Skeletal muscle cell (primary cell): ENCODE measurements around the gene TERT.
"Not testable (repeated sequence)": the region's sequence is repeated elsewhere in the genome, so short reads cannot be mapped to it uniquely, and the experiment has no call there.

ENCODE experiments used
- DNase-seq: peaks from one replicate; pipeline ENCODE4 v3.0.0-alpha.2; 2010; ENCODE audit warnings: low read depth
- H3K4me3 ChIP-seq: 2 replicates; pipeline ENCODE4 v1.5.1; 2011; ENCODE audit warnings: low read depth, mild to moderate bottlenecking, control low read depth, low read length, moderate library complexity

Gene TERT

DNA sequence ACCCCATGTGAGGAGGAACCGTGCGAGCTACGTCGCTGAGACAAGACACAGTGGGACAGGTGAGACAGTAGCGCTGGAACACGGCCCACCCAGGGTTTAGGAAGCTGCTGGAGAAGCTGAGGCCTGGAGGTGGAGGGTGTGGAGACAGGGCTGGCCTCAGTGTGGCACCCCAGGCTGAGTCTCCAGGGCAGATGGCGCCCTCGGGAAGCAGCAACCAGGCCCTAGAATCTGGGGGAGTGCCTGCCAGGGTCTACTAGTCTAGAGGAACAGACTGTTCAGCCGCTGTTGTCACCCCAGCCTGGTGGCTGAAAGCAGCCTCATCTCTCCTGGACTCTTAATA is 4.6 kb upstream of the TERT start:
- no peak overlapping the region for H3K4me3 ChIP-seq
- no peak for DNase-seq

GRCh38 chr5:1298723-1299510 is 4.0 kb upstream of the TERT start:
- no peak overlapping the region for H3K4me3 ChIP-seq
- DNase-seq, result no peak

DNA sequence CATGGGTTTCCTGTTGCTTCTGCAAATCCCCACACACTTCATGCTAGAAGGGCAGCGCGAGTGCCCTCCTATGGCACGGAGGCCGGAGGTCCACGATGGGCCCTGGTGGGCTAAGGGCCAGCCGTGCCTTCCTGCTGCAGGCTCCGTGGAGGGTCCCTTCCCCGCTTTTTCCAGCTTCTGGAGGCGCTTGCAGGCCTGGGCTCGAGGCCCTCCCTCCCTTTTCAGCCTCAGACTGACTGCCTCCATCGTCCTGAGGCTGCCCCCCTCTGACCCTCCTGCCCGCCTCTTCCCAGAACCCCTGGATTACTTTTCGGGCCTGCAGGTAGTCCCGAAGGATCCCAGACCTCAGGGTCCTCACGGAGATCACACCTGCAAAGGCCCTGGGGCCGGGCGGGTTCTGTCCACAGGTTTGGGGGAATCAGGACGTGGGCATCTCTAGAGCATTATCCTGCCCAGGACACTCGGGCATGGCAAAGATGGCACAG is 3.2 kb upstream of the TERT start:
- no peak for DNase-seq

DNA sequence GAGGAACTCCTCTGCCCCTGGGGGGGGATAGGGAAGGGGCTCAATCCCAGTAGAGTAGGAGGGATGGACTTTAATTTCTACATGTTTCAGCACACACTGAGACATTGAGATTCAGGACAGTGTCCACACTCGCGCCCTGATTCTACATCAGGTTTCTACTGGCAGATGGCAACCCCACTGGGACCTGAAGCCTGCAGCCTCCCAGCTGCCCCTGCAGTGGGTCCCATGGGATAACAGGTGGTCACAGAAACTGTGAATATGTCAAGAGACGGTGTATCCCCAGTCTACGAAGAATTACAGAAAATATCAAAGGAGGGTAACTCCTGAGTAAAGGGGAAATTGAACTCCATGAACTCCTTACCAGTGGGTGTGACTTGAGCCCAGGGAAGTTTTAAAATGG is 2.4 kb upstream of the TERT start:
- no peak for DNase-seq
- H3K4me3 ChIP-seq, result no peak overlapping the region

More for the DNA sequence above, 3.2 kb upstream of the TERT start:
- no peak overlapping the region for H3K4me3 ChIP-seq

- no peak overlapping the region for H3K4me3 ChIP-seq
- DNase-seq, result no peak
Measured at GRCh38 chr5:1295650-1296037, 776 bp upstream of the TERT start.

- H3K4me3 ChIP-seq, result no peak overlapping the region
- no peak for DNase-seq
Measured at GRCh38 chr5:1294206-1294834, 548 bp downstream of the TERT start.

DNA sequence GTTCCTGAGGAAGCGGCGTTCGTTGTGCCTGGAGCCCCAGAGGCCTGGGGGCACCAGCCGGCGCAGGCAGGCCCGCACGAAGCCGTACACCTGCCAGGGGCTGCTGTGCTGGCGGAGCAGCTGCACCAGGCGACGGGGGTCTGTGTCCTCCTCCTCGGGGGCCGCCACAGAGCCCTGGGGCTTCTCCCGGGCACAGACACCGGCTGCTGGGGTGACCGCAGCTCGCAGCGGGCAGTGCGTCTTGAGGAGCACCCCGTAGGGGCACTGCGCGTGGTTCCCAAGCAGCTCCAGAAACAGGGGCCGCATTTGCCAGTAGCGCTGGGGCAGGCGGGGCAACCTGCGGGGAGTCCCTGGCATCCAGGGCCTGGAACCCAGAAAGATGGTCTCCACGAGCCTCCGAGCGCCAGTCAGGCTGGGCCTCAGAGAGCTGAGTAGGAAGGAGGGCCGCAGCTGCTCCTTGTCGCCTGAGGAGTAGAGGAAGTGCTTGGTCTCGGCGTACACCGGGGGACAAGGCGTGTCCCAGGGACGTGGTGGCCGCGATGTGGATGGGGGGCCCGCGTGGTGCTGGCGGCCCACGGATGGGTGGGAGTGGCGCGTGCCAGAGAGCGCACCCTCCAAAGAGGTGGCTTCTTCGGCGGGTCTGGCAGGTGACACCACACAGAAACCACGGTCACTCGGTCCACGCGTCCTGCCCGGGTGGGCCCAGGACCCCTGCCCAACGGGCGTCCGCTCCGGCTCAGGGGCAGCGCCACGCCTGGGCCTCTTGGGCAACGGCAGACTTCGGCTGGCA is 1.3 kb downstream of the TERT start:
- DNase-seq, result no peak
- H3K4me3 ChIP-seq, result no peak overlapping the region

- DNase-seq, result no peak
- H3K4me3 ChIP-seq, result no peak overlapping the region
Measured at GRCh38 chr5:1292846-1293415, 1.9 kb downstream of the TERT start.

DNA sequence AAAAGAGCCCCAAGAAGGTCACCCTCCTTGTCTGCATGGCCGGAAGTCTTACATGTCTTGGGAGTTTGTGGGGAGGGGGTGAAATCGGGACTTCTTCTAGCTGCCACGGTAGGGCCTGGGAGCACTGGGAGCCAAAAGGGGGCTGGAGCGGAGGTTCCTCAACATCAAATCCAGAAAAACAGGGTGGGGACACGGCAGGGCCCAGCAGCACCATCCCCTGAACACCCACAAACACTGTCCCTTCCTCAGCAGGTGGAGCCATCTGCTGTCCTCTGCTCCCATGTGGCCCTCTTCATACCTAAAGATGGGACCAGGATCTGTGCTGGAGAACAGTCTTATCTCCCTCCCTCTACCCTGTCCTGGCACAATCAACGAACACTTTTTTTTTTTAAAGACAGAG is 2.7 kb downstream of the TERT start:
- DNase-seq, result no peak

GRCh38 chr5:1291611-1292080 is 3.2 kb downstream of the TERT start:
- H3K4me3 ChIP-seq, result no peak overlapping the region
- no peak for DNase-seq

More for the DNA sequence above, 2.7 kb downstream of the TERT start:
- H3K4me3 ChIP-seq, result no peak overlapping the region

DNA sequence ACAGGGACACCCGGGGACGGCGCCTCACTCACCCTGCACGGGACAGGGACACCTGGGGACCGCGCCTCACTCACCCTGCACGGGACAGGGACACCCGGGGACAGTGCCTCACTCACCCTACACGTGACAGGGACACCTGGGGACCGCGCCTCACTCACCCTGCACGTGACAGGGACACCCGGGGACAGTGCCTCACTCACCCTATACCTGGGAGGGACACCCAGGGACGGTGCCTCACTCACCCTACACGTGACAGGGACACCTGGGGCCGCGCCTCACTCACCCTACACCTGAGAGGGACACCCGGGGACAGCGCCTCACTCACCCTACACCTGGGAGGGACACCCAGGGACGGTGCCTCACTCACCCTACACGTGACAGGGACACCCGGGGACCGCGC is 3.9 kb downstream of the TERT start:
- not testable (repeated sequence) for DNase-seq, H3K4me3 ChIP-seq

DNA sequence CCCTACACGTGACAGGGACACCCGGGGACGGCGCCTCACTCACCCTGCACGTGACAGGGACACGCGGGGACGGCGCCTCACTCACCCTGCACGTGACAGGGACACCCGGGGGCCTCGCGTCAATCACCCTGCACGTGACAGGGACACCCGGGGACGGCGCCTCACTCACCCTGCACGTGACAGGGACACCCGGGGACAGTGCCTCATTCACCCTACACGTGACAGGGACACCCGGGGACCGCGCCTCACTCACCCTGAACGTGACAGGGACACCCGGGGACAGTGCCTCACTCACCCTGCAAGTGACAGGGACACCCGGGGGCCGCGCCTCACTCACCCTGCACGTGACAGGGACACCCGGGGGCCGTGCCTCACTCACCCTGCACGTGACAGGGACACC is 5.3 kb downstream of the TERT start:
- H3K4me3 ChIP-seq, DNase-seq: not testable (repeated sequence)

- no peak overlapping the region for H3K4me3 ChIP-seq
- no peak for DNase-seq
Measured at GRCh38 chr5:1288439-1289335, 6.2 kb downstream of the TERT start.

GRCh38 chr5:1285883-1286291 is 9.0 kb downstream of the TERT start:
- no peak for DNase-seq
- H3K4me3 ChIP-seq, result no peak overlapping the region

DNA sequence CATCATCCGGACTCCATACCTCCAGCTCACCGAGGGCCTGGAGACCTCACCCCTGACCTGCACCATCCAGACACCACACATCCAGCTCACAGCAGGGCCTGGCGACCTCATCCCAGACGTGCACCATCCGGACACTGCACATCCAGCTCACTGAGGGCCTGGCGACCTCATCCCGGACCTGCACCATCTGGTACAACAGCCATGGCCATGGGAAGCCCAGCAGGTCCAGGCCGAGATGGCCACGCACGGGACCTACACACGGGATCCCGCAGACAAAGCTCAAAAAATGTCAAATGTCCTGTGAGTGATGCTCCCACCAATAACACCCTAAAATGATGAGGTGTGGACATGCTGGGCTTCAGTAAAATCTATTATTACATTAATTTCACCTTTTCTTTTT is 9.7 kb downstream of the TERT start:
- no peak for DNase-seq
- H3K4me3 ChIP-seq, result no peak overlapping the region

- DNase-seq, H3K4me3 ChIP-seq: not testable (repeated sequence)
Measured at GRCh38 chr5:1284336-1284970, 10.4 kb downstream of the TERT start.

- not testable (repeated sequence) for DNase-seq, H3K4me3 ChIP-seq
Measured at GRCh38 chr5:1283729-1284041, 11.2 kb downstream of the TERT start.

GRCh38 chr5:1282993-1283728 is 11.7 kb downstream of the TERT start:
- not testable (repeated sequence) for H3K4me3 ChIP-seq, DNase-seq
